ENCODE measurements around the gene CHRM4. TPM values are rescaled to one million over a fixed set of nuclear protein-coding genes. Genes with fewer than 3 reads are reported as not detected.

Gene CHRM4
- total RNA-seq, 1 experiment from 2014 or later: 0.42 TPM

GRCh38 chr11:46348566-46349401, 42.8 kb downstream of the CHRM4 start:
- Histone ChIP-seq H3K27me3 (replicated peaks) (no peaks in the 10 kb centered on the region), H3K36me3 (peaks cover 23% of the 10 kb centered on the region), H3K4me3 (peak overlapping the region; percentile 90), H3K4me1 (replicated peaks) (peaks cover 17% of the 10 kb centered on the region), H3K27ac (no peak overlapping the region), H3K9me3 (replicated peaks) (no peaks in the 10 kb centered on the region; the same call in 1 of the 2 replicates)
- DNase-seq (ENCODE audit: low read depth in 1 of 2, low spot score in 2 of 2): no peak

GRCh38 chr11:46347637-46348311, 43.8 kb downstream of the CHRM4 start:
- no peak for DNase-seq (ENCODE audit: low read depth in 1 of 2, low spot score in 2 of 2)
- Histone ChIP-seq H3K4me3 (peak overlapping the region; percentile 90), H3K4me1 (replicated peaks) (peaks cover 17% of the 10 kb centered on the region), H3K9me3 (replicated peaks) (no peaks in the 10 kb centered on the region; the same call in 1 of the 2 replicates), H3K27ac (peak overlapping the region; percentile 25; the same call in 1 of the 2 replicates), H3K36me3 (peaks cover 19% of the 10 kb centered on the region), H3K27me3 (replicated peaks) (no peaks in the 10 kb centered on the region)

GRCh38 chr11:46346886-46347636, 44.5 kb downstream of the CHRM4 start, which contains the start of gene DGKZ:
Gene DGKZ (plus strand): TSS chr11:46347463. CDS start chr11:46347660, 197 bp downstream.
- peaks cover 12% of the 10 kb centered on the region for H3K36me3 ChIP-seq
- H3K4me1 ChIP-seq (replicated peaks): peaks cover 17% of the 10 kb centered on the region
- peak within 1 kb of the TSS; percentile 90 for H3K4me3 ChIP-seq
- no peaks in the 10 kb centered on the region; the same call in 1 of the 2 replicates for H3K9me3 ChIP-seq (replicated peaks)
- H3K27me3 ChIP-seq (replicated peaks): no peaks in the 10 kb centered on the region
- DNase-seq (ENCODE audit: low read depth in 1 of 2, low spot score in 2 of 2): peak; percentile 78 to 84
- peak within 1 kb of the TSS; percentile 25; the same call in 1 of the 2 replicates for H3K27ac ChIP-seq

- DNase-seq (ENCODE audit: low read depth in 1 of 2, low spot score in 2 of 2): no peak
- no peak overlapping the region for H3K4me3 ChIP-seq
- no peaks in the 10 kb centered on the region for H3K27me3 ChIP-seq (replicated peaks)
These were observed 45.6 kb downstream of the CHRM4 start for GRCh38 chr11:46345881-46346484.

GRCh38 chr11:46345131-46345597, 46.4 kb downstream of the CHRM4 start:
- H3K27ac ChIP-seq: no peak overlapping the region

More at GRCh38 chr11:46345881-46346484, 45.6 kb downstream of the CHRM4 start:
- Histone ChIP-seq H3K36me3 (peaks cover 8% of the 10 kb centered on the region), H3K4me1 (replicated peaks) (peaks cover 17% of the 10 kb centered on the region), H3K27ac (no peak overlapping the region), H3K9me3 (replicated peaks) (no peaks in the 10 kb centered on the region; the same call in 1 of the 2 replicates)

GRCh38 chr11:46343520-46343919, 48.1 kb downstream of the CHRM4 start:
- DNase-seq (ENCODE audit: low read depth in 1 of 2, low spot score in 2 of 2): no peak
- H3K4me3 ChIP-seq: no peak overlapping the region
- no peaks in the 10 kb centered on the region for H3K27me3 ChIP-seq (replicated peaks)
- H3K27ac ChIP-seq: no peak overlapping the region
- peaks cover 16% of the 10 kb centered on the region for H3K4me1 ChIP-seq (replicated peaks)
- no peaks in the 10 kb centered on the region; the same call in 1 of the 2 replicates for H3K9me3 ChIP-seq (replicated peaks)
- H3K36me3 ChIP-seq: peaks cover 5% of the 10 kb centered on the region

More at GRCh38 chr11:46345131-46345597, 46.4 kb downstream of the CHRM4 start:
- Histone ChIP-seq H3K36me3 (peaks cover 8% of the 10 kb centered on the region), H3K9me3 (replicated peaks) (no peaks in the 10 kb centered on the region; the same call in 1 of the 2 replicates), H3K27me3 (replicated peaks) (no peaks in the 10 kb centered on the region), H3K4me3 (no peak overlapping the region), H3K4me1 (replicated peaks) (peaks cover 17% of the 10 kb centered on the region)
- DNase-seq (ENCODE audit: low read depth in 1 of 2, low spot score in 2 of 2): no peak

- no peak for DNase-seq (ENCODE audit: low read depth in 1 of 2, low spot score in 2 of 2)
- Histone ChIP-seq H3K27me3 (replicated peaks) (no peaks in the 10 kb centered on the region), H3K4me1 (replicated peaks) (peaks cover 10% of the 10 kb centered on the region), H3K36me3 (no peaks in the 10 kb centered on the region; the same call in 1 of the 2 replicates), H3K4me3 (no peak overlapping the region), H3K9me3 (replicated peaks) (no peaks in the 10 kb centered on the region), H3K27ac (no peak overlapping the region)
These were observed 49.3 kb downstream of the CHRM4 start for GRCh38 chr11:46342239-46342638.

- Histone ChIP-seq H3K4me3 (no peak overlapping the region), H3K9me3 (replicated peaks) (no peaks in the 10 kb centered on the region), H3K27ac (no peak overlapping the region), H3K36me3 (no peaks in the 10 kb centered on the region), H3K27me3 (replicated peaks) (no peaks in the 10 kb centered on the region), H3K4me1 (replicated peaks) (peaks cover 5% of the 10 kb centered on the region)
- DNase-seq (ENCODE audit: low read depth in 1 of 2, low spot score in 2 of 2): no peak
These were observed 50.1 kb downstream of the CHRM4 start for GRCh38 chr11:46341454-46341853.

GRCh38 chr11:46339816-46340215, 51.8 kb downstream of the CHRM4 start:
- Histone ChIP-seq H3K36me3 (no peaks in the 10 kb centered on the region), H3K4me1 (replicated peaks) (peaks cover 5% of the 10 kb centered on the region), H3K9me3 (replicated peaks) (no peaks in the 10 kb centered on the region), H3K27me3 (replicated peaks) (no peaks in the 10 kb centered on the region), H3K4me3 (no peak overlapping the region), H3K27ac (no peak overlapping the region)
- DNase-seq (ENCODE audit: low read depth in 1 of 2, low spot score in 2 of 2): no peak

- DNase-seq (ENCODE audit: low read depth in 1 of 2, low spot score in 2 of 2): no peak
- H3K36me3 ChIP-seq: no peaks in the 10 kb centered on the region
These were observed 52.4 kb downstream of the CHRM4 start for GRCh38 chr11:46338988-46339666.

GRCh38 chr11:46338636-46338987, 53.0 kb downstream of the CHRM4 start:
- no peak for DNase-seq (ENCODE audit: low read depth in 1 of 2, low spot score in 2 of 2)
- no peaks in the 10 kb centered on the region for H3K36me3 ChIP-seq
- peaks cover 7% of the 10 kb centered on the region for H3K27me3 ChIP-seq (replicated peaks)
- no peak overlapping the region for H3K27ac ChIP-seq
- H3K4me3 ChIP-seq: no peak overlapping the region
- no peaks in the 10 kb centered on the region for H3K9me3 ChIP-seq (replicated peaks)
- H3K4me1 ChIP-seq (replicated peaks): peaks cover 5% of the 10 kb centered on the region

More at GRCh38 chr11:46338988-46339666, 52.4 kb downstream of the CHRM4 start:
- H3K4me1 ChIP-seq (replicated peaks): peaks cover 5% of the 10 kb centered on the region
- H3K27ac ChIP-seq: no peak overlapping the region
- H3K27me3 ChIP-seq (replicated peaks): peaks cover 2% of the 10 kb centered on the region; the same call in 1 of the 2 replicates
- no peak overlapping the region for H3K4me3 ChIP-seq
- no peaks in the 10 kb centered on the region for H3K9me3 ChIP-seq (replicated peaks)

- no peaks in the 10 kb centered on the region for H3K36me3 ChIP-seq
- no peak overlapping the region for H3K27ac ChIP-seq
- no peak overlapping the region for H3K4me3 ChIP-seq
- H3K27me3 ChIP-seq (replicated peaks): peaks cover 15% of the 10 kb centered on the region
- H3K9me3 ChIP-seq (replicated peaks): 0 out of 2 replicates have a peak, but pooled peaks cover 4% of the 10 kb centered on the region
- no peak for DNase-seq (ENCODE audit: low read depth in 1 of 2, low spot score in 2 of 2)
- H3K4me1 ChIP-seq (replicated peaks): peaks cover 11% of the 10 kb centered on the region
These were observed 53.8 kb downstream of the CHRM4 start for GRCh38 chr11:46337626-46338345.

All from SJSA1 (cell line).